ENCODE measurements around the gene KRT15. TPM values are rescaled to one million over a fixed set of nuclear protein-coding genes. Genes with fewer than 3 reads are reported as not detected.

Gene KRT15
- total and polyA plus RNA-seq, 2 donors (not counting 1 experiment from before 2014, with no cell fraction given), result not detected

DNA sequence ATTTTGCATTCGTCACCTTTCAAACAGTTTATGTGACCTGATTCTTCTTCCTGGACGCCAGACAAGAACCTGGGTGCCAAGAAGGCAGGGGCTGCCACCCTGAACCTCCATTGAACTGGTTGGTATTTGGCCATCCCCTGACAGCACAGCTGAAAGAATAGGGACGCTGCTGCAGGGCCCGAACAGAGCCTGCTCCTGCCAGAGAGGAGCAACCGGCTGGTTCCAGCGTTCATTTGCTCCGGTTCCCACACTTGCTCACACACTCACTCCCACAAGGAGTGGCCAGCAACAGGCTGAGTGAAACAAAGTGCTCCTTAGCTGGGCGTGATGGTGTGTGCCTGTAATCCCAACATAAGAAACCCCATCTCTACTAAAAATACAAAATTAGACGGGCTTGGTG lies 38.2 kb upstream of the KRT15 start:
- no peaks in the 10 kb centered on the region for H4K20me1 ChIP-seq (ENCODE audit: control insufficient read depth, insufficient read depth, low read length, poor library complexity, severe bottlenecking)
- no peaks in the 10 kb centered on the region for H3K79me2 ChIP-seq (ENCODE audit: control insufficient read depth, insufficient read depth, low read length)
- H3K36me3 ChIP-seq (replicated peaks in 1 of 2; ENCODE audit: control extremely low read depth in 1 of 2, control insufficient read depth in 1 of 2, extremely low read depth in 1 of 2, insufficient read depth in 2 of 2, low read length in 1 of 2), result no peaks in the 10 kb centered on the region
- no peak overlapping the region for H3K27ac Mint-ChIP-seq
- H3K27me3 ChIP-seq (replicated peaks in 1 of 4; ENCODE audit: control extremely low read depth in 1 of 4, control insufficient read depth in 3 of 4, insufficient read depth in 4 of 4, low read length in 3 of 4), result peaks cover 0 to 37% (median 3%) of the 10 kb centered on the region in 4 experiments
- 85% methylated on average over 7 of the region's 9 CpGs for WGBS (ENCODE audit: insufficient coverage)
- no peak overlapping the region for H3K27ac ChIP-seq (ENCODE audit: low read length in 2 of 2)
- ChIA-PET CTCF (interaction anchor here (0.5 to 3.9 kb wide), 4 partner anchors 7 to 698 kb away, joined by 3 to 20 read pairs (median 4); no protein-coding TSS in a partner anchor), POLR2A (no interaction called here)
- no peaks in the 10 kb centered on the region for H3K4me1 Mint-ChIP-seq
- TF ChIP-seq, protein P1, sequence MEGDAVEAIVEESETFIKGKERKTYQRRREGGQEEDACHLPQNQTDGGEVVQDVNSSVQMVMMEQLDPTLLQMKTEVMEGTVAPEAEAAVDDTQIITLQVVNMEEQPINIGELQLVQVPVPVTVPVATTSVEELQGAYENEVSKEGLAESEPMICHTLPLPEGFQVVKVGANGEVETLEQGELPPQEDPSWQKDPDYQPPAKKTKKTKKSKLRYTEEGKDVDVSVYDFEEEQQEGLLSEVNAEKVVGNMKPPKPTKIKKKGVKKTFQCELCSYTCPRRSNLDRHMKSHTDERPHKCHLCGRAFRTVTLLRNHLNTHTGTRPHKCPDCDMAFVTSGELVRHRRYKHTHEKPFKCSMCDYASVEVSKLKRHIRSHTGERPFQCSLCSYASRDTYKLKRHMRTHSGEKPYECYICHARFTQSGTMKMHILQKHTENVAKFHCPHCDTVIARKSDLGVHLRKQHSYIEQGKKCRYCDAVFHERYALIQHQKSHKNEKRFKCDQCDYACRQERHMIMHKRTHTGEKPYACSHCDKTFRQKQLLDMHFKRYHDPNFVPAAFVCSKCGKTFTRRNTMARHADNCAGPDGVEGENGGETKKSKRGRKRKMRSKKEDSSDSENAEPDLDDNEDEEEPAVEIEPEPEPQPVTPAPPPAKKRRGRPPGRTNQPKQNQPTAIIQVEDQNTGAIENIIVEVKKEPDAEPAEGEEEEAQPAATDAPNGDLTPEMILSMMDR (IDR thresholded peaks at IDR 0.05), result no peak
- TF ChIP-seq EZH2 (IDR thresholded peaks at IDR 0.05; ENCODE audit: borderline replicate concordance, insufficient read depth, low read depth, low read length, poor library complexity, severe bottlenecking), result no peak
- no peak overlapping the region for H3K9ac ChIP-seq (ENCODE audit: low read length)
- H3K4me3 Mint-ChIP-seq, result no peak overlapping the region
- no peak overlapping the region for H3K4me3 ChIP-seq (ENCODE audit: control extremely low read depth in 1 of 5, extremely low read depth in 1 of 5, insufficient read depth in 1 of 5, low read depth in 2 of 5, low read length in 4 of 5)
- intact Hi-C loops (cut with micrococcal nuclease), result no loop called here
- H3K9me3 ChIP-seq (ENCODE audit: control extremely low read depth in 1 of 3, control insufficient read depth in 2 of 3, insufficient read depth in 1 of 3, low read length in 2 of 3), result no peaks in the 10 kb centered on the region
- DNase-seq, result no peak
- H3K9me3 Mint-ChIP-seq (ENCODE audit: insufficient read depth), result no peaks in the 10 kb centered on the region
- no peaks in the 10 kb centered on the region for H3K4me1 ChIP-seq (ENCODE audit: control insufficient read depth in 2 of 2, insufficient read depth in 2 of 2, low read length in 2 of 2)
- H2AFZ ChIP-seq (ENCODE audit: insufficient read depth, low read depth, low read length, poor library complexity, severe bottlenecking), result no peak overlapping the region
- H3K27me3 Mint-ChIP-seq, result peaks cover 63% of the 10 kb centered on the region
- ATAC-seq (ENCODE audit: low read depth), result no peak
- H3K4me2 ChIP-seq (replicated peaks; ENCODE audit: low read depth, low read length, poor library complexity, severe bottlenecking), result no peak overlapping the region

DNA sequence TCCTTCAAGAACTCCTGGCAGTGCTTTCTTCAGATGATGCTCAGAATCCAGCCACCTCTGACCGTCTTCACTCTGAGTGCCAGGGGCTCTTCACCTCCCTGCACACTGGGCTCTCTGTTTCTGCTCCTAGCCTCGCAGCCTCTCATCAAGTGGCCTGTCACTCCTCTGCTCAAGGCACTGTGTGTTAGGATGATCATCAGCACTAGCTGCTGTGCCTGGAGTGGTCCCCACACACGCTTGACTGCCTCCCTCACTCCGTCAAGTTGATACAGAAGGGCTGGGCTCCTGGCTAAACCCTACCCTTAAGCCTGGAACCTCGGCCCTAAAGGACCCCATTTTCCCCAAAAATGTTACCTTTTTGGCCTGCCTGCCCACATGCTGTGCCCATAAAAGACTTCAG lies 37.6 kb upstream of the KRT15 start:
- H3K4me1 Mint-ChIP-seq, result no peaks in the 10 kb centered on the region
- Histone ChIP-seq H3K27ac (ENCODE audit: low read length in 2 of 2) (no peak overlapping the region), H4K20me1 (ENCODE audit: control insufficient read depth, insufficient read depth, low read length, poor library complexity, severe bottlenecking) (no peaks in the 10 kb centered on the region), H3K4me2 (replicated peaks; ENCODE audit: low read depth, low read length, poor library complexity, severe bottlenecking) (no peak overlapping the region), H3K4me1 (ENCODE audit: control insufficient read depth in 2 of 2, insufficient read depth in 2 of 2, low read length in 2 of 2) (no peaks in the 10 kb centered on the region), H3K79me2 (ENCODE audit: control insufficient read depth, insufficient read depth, low read length) (no peaks in the 10 kb centered on the region), H3K9ac (ENCODE audit: low read length) (no peak overlapping the region), H3K36me3 (replicated peaks in 1 of 2; ENCODE audit: control extremely low read depth in 1 of 2, control insufficient read depth in 1 of 2, extremely low read depth in 1 of 2, insufficient read depth in 2 of 2, low read length in 1 of 2) (no peaks in the 10 kb centered on the region), H3K27me3 (replicated peaks in 1 of 4; ENCODE audit: control extremely low read depth in 1 of 4, control insufficient read depth in 3 of 4, insufficient read depth in 4 of 4, low read length in 3 of 4) (peaks cover 0 to 35% (median 5%) of the 10 kb centered on the region in 4 experiments), H3K4me3 (ENCODE audit: control extremely low read depth in 1 of 5, extremely low read depth in 1 of 5, insufficient read depth in 1 of 5, low read depth in 2 of 5, low read length in 4 of 5) (no peak overlapping the region), H2AFZ (ENCODE audit: insufficient read depth, low read depth, low read length, poor library complexity, severe bottlenecking) (no peak overlapping the region), H3K9me3 (ENCODE audit: control extremely low read depth in 1 of 3, control insufficient read depth in 2 of 3, insufficient read depth in 1 of 3, low read length in 2 of 3) (no peaks in the 10 kb centered on the region)
- no peak overlapping the region for H3K27ac Mint-ChIP-seq
- POLR2A ChIA-PET, result no interaction called here
- peaks cover 61% of the 10 kb centered on the region for H3K27me3 Mint-ChIP-seq
- 71% methylated on average over 5 of the region's 5 CpGs for WGBS (ENCODE audit: insufficient coverage)
- H3K9me3 Mint-ChIP-seq (ENCODE audit: insufficient read depth), result no peaks in the 10 kb centered on the region
- DNase-seq (no peak), ATAC-seq (ENCODE audit: low read depth) (no peak)
- CTCF ChIA-PET, result interaction anchor here (0.5 kb wide), 1 partner anchor 88 kb away, joined by 3 read pairs; no protein-coding TSS in a partner anchor
- intact Hi-C loops (cut with micrococcal nuclease), result no loop called here
- no peak overlapping the region for H3K4me3 Mint-ChIP-seq
- TF ChIP-seq, protein P1 (IDR thresholded peaks at IDR 0.05), result no peak
- no peak for TF ChIP-seq EZH2 (IDR thresholded peaks at IDR 0.05; ENCODE audit: borderline replicate concordance, insufficient read depth, low read depth, low read length, poor library complexity, severe bottlenecking)

Data from B cell (primary cell).